SK-N-SH treated with all-trans-retinoic acid at 6 μM for 48 hours (cell line): ENCODE data around the gene RYK.

Source experiments
- ARNTL ChIP-seq: fragments of 450-650 bp; formaldehyde crosslinking; IDR thresholded peaks from 2 replicates; pipeline ENCODE4 v1.5.0; 2020; ENCODE audit warnings: low read depth, mild to moderate bottlenecking, moderate library complexity, borderline replicate concordance
- TOX ChIP-seq: fragments of 250-450 bp; sonication (Bioruptor Pico); IDR thresholded peaks from 2 replicates; pipeline ENCODE4 v1.8.0; 2021; ENCODE audit warnings: mild to moderate bottlenecking, moderate library complexity, borderline replicate concordance
- TF ChIP-seq, protein P1 (sequence below): fragments of 250-450 bp; sonication (Bioruptor Pico); IDR thresholded peaks from 2 replicates; pipeline ENCODE4 v1.8.0; 2020; ENCODE audit warnings: mild to moderate bottlenecking, moderate library complexity, borderline replicate concordance
- TF ChIP-seq, protein P2 (sequence below): fragments of 250-450 bp; sonication (Bioruptor Pico); IDR thresholded peaks from 2 replicates; pipeline ENCODE4 v1.5.1; 2020; ENCODE audit warnings: low read depth, mild to moderate bottlenecking, moderate library complexity

DNA sequence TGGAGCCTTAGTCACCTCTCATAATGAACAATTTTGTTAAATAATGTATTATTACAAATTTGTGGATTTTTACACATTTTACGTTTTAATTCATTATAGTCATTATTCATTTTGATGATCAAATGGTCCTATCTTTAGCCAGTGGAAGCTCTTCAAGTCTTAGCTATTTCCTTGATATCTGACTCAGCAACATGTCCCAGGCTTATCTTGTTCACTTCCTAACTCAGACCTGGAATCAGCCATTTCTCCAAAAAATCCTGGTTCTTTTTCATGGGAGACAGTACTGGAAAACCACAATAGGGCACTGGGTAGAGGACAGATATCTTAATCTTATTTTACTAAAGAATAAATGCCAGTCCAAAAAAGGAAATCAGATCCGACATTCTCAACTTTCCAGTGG lies 56.4 kb downstream of the RYK start:
- TF ChIP-seq, protein P1, sequence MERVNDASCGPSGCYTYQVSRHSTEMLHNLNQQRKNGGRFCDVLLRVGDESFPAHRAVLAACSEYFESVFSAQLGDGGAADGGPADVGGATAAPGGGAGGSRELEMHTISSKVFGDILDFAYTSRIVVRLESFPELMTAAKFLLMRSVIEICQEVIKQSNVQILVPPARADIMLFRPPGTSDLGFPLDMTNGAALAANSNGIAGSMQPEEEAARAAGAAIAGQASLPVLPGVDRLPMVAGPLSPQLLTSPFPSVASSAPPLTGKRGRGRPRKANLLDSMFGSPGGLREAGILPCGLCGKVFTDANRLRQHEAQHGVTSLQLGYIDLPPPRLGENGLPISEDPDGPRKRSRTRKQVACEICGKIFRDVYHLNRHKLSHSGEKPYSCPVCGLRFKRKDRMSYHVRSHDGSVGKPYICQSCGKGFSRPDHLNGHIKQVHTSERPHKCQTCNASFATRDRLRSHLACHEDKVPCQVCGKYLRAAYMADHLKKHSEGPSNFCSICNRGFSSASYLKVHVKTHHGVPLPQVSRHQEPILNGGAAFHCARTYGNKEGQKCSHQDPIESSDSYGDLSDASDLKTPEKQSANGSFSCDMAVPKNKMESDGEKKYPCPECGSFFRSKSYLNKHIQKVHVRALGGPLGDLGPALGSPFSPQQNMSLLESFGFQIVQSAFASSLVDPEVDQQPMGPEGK, result no peak
- TF ChIP-seq, protein P2, sequence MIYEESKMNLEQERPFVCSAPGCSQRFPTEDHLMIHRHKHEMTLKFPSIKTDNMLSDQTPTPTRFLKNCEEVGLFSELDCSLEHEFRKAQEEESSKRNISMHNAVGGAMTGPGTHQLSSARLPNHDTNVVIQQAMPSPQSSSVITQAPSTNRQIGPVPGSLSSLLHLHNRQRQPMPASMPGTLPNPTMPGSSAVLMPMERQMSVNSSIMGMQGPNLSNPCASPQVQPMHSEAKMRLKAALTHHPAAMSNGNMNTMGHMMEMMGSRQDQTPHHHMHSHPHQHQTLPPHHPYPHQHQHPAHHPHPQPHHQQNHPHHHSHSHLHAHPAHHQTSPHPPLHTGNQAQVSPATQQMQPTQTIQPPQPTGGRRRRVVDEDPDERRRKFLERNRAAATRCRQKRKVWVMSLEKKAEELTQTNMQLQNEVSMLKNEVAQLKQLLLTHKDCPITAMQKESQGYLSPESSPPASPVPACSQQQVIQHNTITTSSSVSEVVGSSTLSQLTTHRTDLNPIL (CRISPR knock-in tag), result no peak
- TF ChIP-seq ARNTL (CRISPR knock-in tag) (no peak), TOX (CRISPR knock-in tag) (no peak)
